ENCODE results near the gene IGFBP1. TPM values are rescaled to one million over a fixed set of nuclear protein-coding genes. Genes with fewer than 3 reads are reported as not detected.
A peak's percentile ranks its signal among the peaks of the same experiment; 100 is the strongest.

The IGFBP1 gene
- total and polyA plus RNA-seq, 2 of the 13 experiments (the other 11 are each of a cell fraction or from before 2014, with no cell fraction given) = 5.4 to 885 TPM

DNA sequence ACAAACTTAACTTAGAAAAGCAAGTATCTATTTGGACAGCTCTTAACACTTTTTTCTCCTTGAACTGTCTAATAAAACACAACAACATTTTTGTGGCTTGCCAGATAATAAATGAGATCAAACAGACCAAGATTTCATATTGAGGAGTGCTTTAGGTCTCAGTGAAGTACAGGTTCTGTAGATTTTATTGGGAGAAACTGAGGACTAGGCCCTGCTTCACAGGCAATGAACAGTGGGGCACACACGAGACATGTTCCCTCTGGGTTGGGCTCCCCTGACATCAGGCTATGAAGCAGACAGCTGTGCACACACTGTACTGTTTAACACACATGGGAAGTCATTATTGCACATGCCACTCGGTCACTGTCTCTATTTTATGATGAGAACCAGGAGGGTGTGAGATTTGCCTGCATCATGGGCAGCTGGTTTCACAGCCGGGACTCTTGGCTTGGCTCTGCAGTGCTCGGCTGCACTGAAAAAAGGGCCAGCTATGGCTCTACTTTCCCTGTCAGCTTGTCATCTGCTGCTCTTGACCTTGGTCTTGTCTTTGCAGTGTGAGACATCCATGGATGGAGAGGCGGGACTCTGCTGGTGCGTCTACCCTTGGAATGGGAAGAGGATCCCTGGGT is 4.2 kb downstream of the IGFBP1 start (continued):
- TF ChIP-seq HIC2 (CRISPR knock-in tag; IDR thresholded peaks at IDR 0.05; ENCODE audit: low read depth) = no peak
- no peak for TF ChIP-seq GLI4 (CRISPR knock-in tag; IDR thresholded peaks at IDR 0.05; ENCODE audit: borderline replicate concordance)
- peak; percentile 48; the same call in 1 of the 2 replicates for TF ChIP-seq ZNF580 (CRISPR knock-in tag; IDR thresholded peaks at IDR 0.05; ENCODE audit: borderline replicate concordance, low read depth)
- TF ChIP-seq ZNF468 (CRISPR knock-in tag; IDR thresholded peaks at IDR 0.05) = peak; percentile 61; the same call in 1 of the 2 replicates
- TF ChIP-seq PRMT3 (CRISPR knock-in tag; IDR thresholded peaks at IDR 0.05; ENCODE audit: borderline replicate concordance, low read depth) = peak; percentile 86
- peak; percentile 88 for TF ChIP-seq MIER3 (CRISPR knock-in tag; IDR thresholded peaks at IDR 0.05; ENCODE audit: borderline replicate concordance)
- TF ChIP-seq ELF3 (CRISPR knock-in tag; IDR thresholded peaks at IDR 0.05) = peak; percentile 12; the same call in 1 of the 2 replicates
- TF ChIP-seq BORCS8-MEF2B (CRISPR knock-in tag; IDR thresholded peaks at IDR 0.05) = 0 out of 2 replicates have a peak, but pooled peaks have one; percentile 23
- no peak for TF ChIP-seq NFKBIZ (CRISPR knock-in tag; IDR thresholded peaks at IDR 0.05)
- peak; percentile 48; the same call in 1 of the 2 replicates for TF ChIP-seq MYC (CRISPR knock-in tag; IDR thresholded peaks at IDR 0.05; ENCODE audit: borderline replicate concordance)
- TF ChIP-seq, protein P1, sequence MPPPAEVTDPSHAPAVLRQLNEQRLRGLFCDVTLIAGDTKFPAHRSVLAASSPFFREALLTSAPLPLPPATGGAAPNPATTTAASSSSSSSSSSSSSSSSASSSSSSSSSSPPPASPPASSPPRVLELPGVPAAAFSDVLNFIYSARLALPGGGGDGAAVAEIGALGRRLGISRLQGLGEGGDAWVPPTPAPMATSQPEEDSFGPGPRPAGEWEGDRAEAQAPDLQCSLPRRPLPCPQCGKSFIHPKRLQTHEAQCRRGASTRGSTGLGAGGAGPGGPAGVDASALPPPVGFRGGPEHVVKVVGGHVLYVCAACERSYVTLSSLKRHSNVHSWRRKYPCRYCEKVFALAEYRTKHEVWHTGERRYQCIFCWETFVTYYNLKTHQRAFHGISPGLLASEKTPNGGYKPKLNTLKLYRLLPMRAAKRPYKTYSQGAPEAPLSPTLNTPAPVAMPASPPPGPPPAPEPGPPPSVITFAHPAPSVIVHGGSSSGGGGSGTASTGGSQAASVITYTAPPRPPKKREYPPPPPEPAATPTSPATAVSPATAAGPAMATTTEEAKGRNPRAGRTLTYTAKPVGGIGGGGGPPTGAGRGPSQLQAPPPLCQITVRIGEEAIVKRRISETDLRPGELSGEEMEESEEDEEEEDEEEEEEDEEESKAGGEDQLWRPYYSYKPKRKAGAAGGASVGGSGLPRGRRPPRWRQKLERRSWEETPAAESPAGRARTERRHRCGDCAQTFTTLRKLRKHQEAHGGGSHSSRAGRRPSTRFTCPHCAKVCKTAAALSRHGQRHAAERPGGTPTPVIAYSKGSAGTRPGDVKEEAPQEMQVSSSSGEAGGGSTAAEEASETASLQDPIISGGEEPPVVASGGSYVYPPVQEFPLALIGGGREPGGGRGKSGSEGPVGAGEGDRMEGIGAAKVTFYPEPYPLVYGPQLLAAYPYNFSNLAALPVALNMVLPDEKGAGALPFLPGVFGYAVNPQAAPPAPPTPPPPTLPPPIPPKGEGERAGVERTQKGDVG (CRISPR knock-in tag; IDR thresholded peaks at IDR 0.05; ENCODE audit: borderline replicate concordance) = no peak
- no peak for TF ChIP-seq STAG1 (CRISPR knock-in tag; IDR thresholded peaks at IDR 0.05)
- TF ChIP-seq ZBTB25 (CRISPR knock-in tag; IDR thresholded peaks at IDR 0.05) = peak; percentile 14; the same call in 1 of the 2 replicates
- TF ChIP-seq HMG20A (CRISPR knock-in tag; IDR thresholded peaks at IDR 0.05; ENCODE audit: borderline replicate concordance) = peak; percentile 47
- peak; percentile 51; the same call in 1 of the 2 replicates for TF ChIP-seq ZSCAN21 (CRISPR knock-in tag; IDR thresholded peaks at IDR 0.05; ENCODE audit: borderline replicate concordance)
- no peak for TF ChIP-seq EZH2 (conservative IDR thresholded peaks at IDR 0.05; ENCODE audit: low read depth, low read length)
- peak; percentile 53; the same call in 1 of the 2 replicates for TF ChIP-seq ZNF687 (CRISPR knock-in tag; IDR thresholded peaks at IDR 0.05)
- TF ChIP-seq RXRB (CRISPR knock-in tag; IDR thresholded peaks at IDR 0.05; ENCODE audit: borderline replicate concordance) = peak; percentile 36
- no peak for TF ChIP-seq ZNF879 (CRISPR knock-in tag; IDR thresholded peaks at IDR 0.05)

Measured in HepG2 (cell line).